Brain microvascular endothelial cell (primary cell): ENCODE data around the gene WASF2.

Experiments
- DNase-seq: peaks from one replicate; pipeline ENCODE4 v3.0.0-alpha.2; 2020
- H3K27ac ChIP-seq: fragments of 250-450 bp; sonication (Bioruptor Pico); 2 replicates; pipeline ENCODE4 v1.5.1; 2020; ENCODE audit warnings: mild to moderate bottlenecking, moderate library complexity
- H3K27me3 ChIP-seq: fragments of 250-450 bp; sonication (Bioruptor Pico); replicated peaks from 2 replicates; pipeline ENCODE4 v1.5.1; 2020; ENCODE audit warnings: mild to moderate bottlenecking
- H3K36me3 ChIP-seq: fragments of 250-450 bp; sonication (Bioruptor Pico); replicated peaks from 2 replicates; pipeline ENCODE4 v1.5.1; 2020; ENCODE audit warnings: mild to moderate bottlenecking
- H3K4me3 ChIP-seq: 2 replicates; pipeline ENCODE4 v1.5.1; 2011; ENCODE audit warnings: low read depth, mild to moderate bottlenecking, control low read depth, low read length, moderate library complexity
- CTCF ChIP-seq: IDR thresholded peaks from 2 replicates; pipeline ENCODE4 v1.5.1; 2011; ENCODE audit warnings: low read depth, mild to moderate bottlenecking, moderate library complexity, low read length, control low read depth, inconsistent platforms; ENCODE audit errors: missing control alignments
- in situ Hi-C: cut with HindIII; loops from 2 replicates; pipeline ENCODE4 v1.10.0; 2017; ENCODE audit warnings: low sequenced_read_pairs, low pct_ligation_motif_present

The WASF2 gene

GRCh38 chr1:27445177-27445936 is 44.6 kb downstream of the WASF2 start:
- DNase-seq: no peak

GRCh38 chr1:27444632-27445031 is 45.3 kb downstream of the WASF2 start:
- no peak for DNase-seq
- in situ Hi-C loops: no loop called here
- Histone ChIP-seq H3K27me3 (no peaks in the 10 kb centered on the region), H3K36me3 (no peaks in the 10 kb centered on the region), H3K4me3 (no peak overlapping the region), H3K27ac (no peak overlapping the region)
- no peak for TF ChIP-seq CTCF

More at GRCh38 chr1:27445177-27445936, 44.6 kb downstream of the WASF2 start:
- Histone ChIP-seq H3K27ac (no peak overlapping the region), H3K4me3 (no peak overlapping the region), H3K27me3 (no peaks in the 10 kb centered on the region), H3K36me3 (no peaks in the 10 kb centered on the region)
- TF ChIP-seq CTCF: no peak
- in situ Hi-C loops: no loop called here

GRCh38 chr1:27439150-27439549 is 50.8 kb downstream of the WASF2 start:
- Histone ChIP-seq H3K27ac (no peak overlapping the region), H3K4me3 (no peak overlapping the region), H3K36me3 (no peaks in the 10 kb centered on the region), H3K27me3 (no peaks in the 10 kb centered on the region)
- in situ Hi-C loops: no loop called here
- DNase-seq: no peak
- no peak for TF ChIP-seq CTCF

- Histone ChIP-seq H3K27ac (no peak overlapping the region), H3K36me3 (no peaks in the 10 kb centered on the region)
- in situ Hi-C loops: no loop called here
Observed at GRCh38 chr1:27438621-27439061, 51.3 kb downstream of the WASF2 start.

GRCh38 chr1:27436204-27437159 is 53.5 kb downstream of the WASF2 start:
- Histone ChIP-seq H3K27me3 (no peaks in the 10 kb centered on the region), H3K27ac (peak overlapping the region; percentile 28), H3K4me3 (no peak overlapping the region), H3K36me3 (no peaks in the 10 kb centered on the region)
- in situ Hi-C loops: no loop called here
- DNase-seq: peak; percentile 45
- no peak for TF ChIP-seq CTCF

More at GRCh38 chr1:27438621-27439061, 51.3 kb downstream of the WASF2 start:
- no peak for TF ChIP-seq CTCF
- no peak overlapping the region for H3K4me3 ChIP-seq
- DNase-seq: no peak
- H3K27me3 ChIP-seq: no peaks in the 10 kb centered on the region
